Left forelimb (tissue), 1 donor: Measurements from ENCODE around the gene CCDC88C.

Experiments used
- DNase-seq: peaks from one replicate; pipeline ENCODE4 v3.0.0-alpha.2; 2018; ENCODE audit warnings: low spot score

CCDC88C gene

DNA sequence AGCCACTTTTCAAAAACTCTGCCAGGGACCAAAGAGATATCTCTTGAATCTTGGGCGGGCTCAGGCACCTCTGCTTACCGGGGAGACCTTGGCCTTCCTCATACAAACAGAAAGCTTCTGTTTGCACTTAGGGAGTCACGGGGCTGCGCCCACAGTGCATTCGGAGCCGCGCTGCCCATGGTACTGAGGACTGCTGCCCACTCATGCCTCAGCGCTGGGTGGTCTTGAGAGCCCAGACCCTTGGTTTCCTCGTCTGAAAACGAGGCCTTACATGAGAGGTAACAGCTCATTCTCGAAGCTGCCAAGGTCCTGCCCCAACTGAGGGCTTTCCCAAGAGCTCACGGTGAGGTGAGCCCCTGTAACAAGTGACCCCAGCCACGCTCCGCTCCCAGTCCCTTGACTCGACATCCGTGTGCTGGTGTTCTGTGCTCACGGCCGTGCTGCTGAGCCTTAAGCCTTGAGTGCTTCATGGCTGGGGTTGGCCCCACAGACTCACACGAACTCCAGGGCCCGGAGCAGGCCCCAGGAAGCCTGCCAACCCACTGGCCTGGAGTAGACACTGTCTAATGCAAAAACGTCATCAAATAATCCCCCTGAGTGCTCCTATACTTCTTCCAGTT lies 125.7 kb downstream of the CCDC88C start:
- no peak for DNase-seq

DNA sequence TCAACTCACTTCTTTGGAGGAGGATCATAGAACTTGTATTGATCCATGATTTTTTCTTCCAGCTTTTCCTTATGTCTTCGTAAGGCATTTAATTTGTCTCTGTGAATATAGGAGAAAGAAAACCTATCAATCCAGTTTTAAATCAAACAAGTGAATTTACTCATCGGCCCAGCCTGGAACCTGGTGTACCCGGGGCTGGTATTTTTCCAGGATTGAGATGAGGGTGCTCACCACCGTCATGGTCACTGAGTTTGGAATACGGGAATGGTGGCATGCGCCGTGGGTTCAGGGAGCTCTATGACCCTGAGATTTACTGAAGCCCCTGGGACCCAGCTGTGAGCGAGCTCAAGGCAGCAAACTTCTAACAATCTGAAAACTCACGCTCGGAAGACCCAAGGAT lies 126.6 kb downstream of the CCDC88C start:
- no peak for DNase-seq

DNA sequence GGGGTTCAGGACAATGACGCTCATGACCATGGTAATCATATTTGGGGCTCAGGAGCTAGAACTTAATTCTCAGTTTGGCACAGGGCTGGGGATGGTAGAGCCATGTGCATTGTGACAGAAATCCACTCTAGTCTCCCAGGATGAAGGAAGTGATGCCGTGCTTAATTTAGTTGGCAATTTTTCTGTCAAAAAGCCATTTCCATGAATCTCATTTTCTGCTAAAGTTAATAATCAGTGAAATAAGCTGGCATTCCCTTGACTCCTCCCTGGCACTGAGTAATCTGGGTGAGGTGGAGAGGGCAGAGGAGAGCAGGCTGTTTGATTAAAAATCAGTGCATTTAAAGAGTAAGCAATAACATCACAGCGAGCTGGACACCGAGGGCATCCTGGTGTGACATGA lies 128.2 kb downstream of the CCDC88C start:
- no peak for DNase-seq

DNA sequence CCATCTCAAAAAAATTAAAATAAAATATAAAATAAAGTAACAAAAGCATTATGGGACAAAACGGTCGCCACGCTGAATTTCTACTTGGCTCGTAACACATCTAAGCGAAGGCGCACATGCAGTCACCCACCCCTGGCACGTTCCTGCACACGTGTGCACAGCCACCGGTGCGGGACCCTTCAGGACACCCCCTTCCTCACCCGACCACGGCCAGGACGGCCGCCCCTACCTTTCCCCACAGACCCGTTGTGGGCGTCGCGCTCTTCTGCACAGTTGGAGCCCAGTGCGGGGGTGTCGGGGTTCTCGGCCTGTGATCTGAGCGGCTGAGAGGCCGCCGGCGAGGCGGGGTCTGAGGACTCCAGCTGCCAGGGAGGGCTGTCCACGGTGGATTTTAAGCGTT lies 128.7 kb downstream of the CCDC88C start:
- no peak for DNase-seq

DNA sequence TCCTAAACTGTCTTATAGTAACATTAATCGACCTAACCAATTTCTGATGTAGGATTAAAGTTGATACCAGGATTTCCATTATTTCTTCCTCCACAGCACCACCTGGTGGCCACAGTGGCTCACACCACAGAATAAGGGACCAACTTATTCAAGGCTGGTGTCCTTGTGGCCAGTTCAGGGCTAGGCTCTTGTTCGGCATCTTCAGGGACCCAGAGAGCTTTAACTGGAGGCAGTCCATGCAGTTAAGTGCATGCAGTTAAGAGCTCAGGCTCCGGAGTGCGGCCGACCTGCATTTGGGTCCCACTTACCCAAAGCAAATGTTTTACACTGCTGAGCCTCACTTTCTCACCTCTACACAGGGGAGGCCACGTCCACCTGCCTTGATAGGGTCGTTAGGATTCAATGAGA lies 131.1 kb downstream of the CCDC88C start:
- DNase-seq: peak; percentile 78

DNA sequence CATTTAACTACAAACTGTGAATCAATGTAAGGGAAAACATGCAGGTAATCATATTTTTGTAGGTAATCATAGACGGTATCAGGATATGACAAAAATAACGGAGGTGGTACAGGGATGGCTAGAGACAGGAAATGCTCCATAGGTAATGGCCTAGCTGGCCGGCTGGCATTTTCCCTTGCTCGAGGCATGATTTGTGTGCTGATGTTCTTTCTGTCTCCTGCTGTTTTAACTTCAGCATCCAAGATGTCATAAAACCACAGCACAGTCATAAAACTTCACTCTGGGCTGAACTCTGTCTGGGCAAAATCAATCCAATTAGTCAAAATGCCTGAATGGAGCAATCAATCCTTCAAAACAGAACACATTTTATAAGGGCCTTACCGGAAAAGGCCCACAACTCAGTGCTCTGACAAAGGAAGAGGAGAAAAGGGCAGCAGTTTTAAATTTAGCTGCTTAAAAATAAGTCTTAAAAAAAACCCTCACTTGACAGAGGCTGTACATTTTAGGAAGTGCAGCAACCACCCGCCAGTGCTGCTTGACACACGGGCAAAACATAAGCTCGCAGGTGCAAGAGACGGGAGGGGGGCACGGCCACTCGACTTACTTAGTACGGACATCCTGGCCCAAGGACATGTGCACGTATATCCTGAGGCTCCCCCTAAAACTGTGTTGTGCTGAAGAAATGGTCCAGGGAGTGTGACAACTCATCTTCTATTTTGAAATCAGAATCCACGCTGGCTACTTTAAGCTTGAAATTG lies 132.7 kb downstream of the CCDC88C start:
- no peak for DNase-seq

DNA sequence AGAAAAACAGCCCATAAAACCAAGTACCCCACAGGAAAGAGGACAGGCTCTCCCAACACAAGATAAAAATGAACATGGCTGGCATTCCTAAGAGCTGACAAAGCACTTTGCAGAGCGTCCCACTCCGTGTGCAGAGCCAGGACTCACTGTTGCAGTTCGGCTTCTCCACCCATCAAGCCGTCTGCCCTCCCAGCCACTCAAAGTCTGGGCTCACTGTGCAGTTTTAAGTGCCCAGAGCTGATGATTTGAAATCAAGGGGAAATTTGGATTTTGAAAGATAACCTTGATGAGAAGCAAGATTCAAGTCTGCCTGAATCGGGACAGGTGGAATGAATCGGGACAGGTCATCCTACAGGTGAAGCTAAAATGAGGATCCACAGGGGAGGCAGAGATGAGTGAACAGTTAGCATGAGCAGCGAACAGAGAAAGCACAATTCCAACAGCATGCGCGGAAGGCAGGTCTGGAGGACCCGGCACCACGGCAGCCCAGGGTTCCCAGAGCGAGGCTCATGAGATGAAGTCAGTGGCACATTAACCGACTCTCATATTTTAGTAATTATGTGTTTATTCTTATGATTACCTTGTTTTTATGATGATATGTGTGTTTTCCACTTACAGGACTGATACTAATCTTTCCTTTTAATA lies 133.4 kb downstream of the CCDC88C start:
- no peak for DNase-seq

DNA sequence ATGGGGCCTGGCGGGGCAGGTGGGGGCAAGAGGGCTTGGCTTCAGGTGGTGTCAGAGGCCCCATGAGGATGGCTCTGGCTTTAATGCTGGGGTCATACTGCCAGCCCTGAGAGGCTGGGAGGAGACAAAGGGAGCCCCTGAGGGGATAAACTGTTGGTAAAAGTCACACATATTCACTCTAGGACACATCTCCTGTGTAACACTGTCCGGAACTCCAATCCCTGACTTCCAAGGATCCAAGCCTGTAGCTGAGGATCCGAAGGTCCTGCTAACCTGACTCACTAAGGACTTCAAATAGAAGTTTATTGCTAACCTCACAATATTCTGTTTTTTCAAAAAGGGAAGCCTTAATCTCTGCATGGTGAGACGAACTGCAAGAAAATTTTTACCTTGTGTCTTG lies 134.0 kb downstream of the CCDC88C start:
- DNase-seq: no peak

DNA sequence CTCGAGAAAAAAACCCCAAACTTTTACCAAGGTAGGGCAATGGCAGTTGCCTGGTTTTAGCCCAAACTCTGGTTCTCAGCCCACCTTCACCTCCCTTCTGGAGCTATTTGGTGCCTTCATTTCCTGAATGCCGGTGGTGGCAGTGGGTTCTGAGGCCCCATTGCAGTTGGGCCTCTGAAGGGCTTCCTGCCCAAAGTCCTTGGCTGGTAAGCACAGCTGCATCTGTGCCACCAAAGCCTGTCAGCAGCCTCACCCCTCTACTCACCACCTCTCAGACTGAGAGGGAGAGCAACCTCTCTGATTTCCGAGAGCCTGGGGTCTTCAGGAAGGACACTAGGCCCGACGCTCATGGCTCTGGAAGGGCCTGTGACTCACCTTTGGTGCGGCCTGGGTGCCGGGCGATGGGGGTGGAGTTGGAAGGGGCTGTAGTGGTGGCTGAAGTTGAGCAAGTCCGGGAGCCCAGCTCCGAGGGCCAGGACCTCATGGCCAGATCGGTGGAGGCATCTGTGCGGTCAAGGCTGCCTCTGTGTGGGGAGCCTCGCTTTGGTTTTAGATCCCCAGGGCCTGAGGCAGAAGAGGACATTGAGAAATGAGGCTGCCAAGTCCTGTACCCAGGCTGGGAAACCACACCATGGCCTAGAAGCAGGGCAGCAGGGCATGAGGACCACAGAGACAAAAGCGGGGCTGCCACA lies 134.5 kb downstream of the CCDC88C start:
- DNase-seq: no peak

DNA sequence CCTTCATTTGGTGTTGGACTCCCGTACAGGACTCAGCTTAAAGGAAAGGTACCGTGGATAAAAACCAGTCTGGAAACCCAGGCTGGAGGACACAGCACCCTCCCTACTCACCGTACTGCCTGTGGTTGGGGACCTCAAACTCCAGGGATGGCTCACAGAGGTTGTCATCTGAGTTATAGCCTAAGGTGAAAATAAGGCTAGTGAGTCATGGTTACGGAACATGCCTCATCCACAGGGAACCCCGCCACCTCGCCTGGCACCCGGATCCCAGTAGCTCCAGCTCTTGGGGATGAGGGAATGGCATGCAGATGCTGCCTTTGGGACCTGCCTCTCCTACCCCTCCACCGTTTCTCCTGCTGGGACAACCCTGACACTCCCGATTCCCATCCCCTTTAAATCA lies 136.3 kb downstream of the CCDC88C start:
- DNase-seq: no peak

DNA sequence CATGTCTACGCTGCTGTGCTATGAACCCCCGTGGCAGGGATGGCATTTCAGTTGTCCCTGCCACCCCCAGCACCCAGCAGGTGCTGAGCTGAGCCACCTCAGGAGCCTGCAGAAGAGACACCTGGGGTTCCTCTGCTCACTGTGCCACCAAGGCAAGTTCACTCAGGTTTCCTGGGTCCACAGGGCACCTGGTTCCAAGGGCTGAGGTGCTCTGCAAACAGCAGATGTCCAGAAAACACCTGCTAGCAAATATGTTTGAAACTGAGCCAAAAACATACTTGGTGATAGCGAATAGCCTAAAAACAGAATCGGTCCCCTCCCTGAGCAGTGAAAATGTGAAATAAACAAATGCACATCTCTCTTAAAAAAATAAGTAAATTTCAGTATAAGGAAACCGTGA lies 137.5 kb downstream of the CCDC88C start:
- DNase-seq: no peak

DNA sequence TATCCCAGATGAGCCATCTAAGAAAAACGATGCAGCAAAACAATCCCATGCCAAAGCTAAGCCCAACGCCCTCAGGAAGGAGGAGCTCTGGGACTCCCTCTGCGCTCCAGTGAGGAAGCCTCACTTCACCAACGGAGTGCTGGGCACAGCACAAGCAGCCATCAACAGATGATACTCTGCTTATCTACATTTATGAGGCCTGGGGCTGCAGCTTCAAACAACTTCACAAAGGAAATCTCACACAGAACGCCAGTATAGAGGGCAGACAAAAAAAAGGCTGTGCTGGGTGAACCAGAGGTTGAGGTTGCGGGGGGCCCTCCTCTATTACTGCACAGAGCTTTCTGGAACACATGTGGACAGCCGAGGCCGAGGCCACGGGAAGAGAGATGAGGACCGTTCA lies 138.3 kb downstream of the CCDC88C start:
- no peak for DNase-seq

DNA sequence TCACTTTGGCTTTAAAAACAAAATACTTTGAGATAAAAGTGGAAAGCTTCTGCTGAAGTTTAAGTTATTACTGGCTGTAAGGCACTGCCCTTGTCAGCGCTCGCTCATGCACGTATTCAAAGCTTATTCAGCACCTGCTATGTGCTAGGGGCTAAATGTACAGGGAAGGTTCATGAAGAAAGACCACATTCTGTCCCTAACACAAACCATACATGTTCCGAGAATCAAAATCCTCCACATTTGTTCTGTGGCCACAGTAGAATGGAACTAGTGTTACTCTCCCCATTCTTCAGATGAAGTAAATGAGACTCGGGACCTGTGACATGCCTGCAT lies 139.3 kb downstream of the CCDC88C start:
- DNase-seq: no peak

DNA sequence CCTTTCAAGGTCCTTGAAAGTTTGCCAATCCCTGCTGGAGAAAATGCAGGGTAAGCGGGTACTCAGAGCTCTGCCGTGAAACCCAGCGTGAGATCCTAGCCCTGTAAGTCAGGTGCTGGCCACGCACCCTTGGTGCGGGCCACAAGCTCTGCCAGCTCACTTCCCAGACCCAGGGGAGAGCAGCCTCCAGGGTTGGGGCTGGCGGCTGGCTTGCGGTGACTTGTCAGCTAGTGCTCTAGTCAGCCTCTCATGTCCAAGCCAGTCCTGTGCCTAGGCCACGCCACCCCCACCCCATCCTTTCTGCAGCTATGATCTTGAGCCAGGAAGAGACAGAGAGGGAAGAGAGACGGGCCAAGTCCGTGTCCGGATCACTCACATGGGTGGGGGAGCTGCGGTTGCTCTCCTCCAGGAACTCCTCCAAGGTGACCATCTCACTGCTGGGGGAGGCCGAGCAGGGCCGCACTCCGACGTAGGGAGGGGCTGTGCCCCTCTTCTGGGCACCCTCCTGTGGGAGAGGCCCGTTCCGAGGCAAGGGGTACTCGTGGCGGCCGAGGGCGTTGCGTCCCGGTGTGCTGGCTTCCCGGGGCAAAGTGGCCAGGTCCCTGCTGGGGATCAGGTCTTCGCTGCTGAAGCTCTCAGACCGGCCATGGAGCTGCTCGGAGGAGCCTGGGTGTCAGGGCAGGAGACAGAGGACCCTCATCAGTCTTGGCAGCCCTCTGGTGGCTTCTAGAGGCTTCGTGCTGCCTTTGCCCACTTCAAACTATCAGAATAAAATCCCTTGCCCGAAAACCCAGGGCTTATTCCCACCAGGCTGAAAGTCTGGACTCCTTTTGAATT lies 139.9 kb downstream of the CCDC88C start:
- DNase-seq: no peak

DNA sequence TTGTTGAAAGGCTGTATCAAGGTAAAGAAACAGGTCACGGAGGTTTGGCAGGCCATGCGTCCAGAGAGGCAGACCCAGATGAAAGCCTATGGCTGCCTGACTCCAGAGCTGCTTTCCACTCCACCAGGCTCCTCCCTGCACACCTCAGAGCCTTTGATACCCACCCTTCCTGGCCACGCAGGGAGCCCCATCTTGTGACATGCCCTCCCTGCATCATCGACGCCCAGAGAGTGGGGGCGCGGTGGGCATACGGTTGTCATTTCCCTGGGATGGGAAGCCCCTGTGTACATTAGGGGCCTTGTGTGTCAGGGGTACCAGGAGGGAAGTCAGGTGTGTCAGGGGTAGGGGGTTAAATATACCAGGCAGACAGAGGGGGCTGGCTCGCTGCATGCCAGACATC lies 142.8 kb downstream of the CCDC88C start:
- DNase-seq: no peak

DNA sequence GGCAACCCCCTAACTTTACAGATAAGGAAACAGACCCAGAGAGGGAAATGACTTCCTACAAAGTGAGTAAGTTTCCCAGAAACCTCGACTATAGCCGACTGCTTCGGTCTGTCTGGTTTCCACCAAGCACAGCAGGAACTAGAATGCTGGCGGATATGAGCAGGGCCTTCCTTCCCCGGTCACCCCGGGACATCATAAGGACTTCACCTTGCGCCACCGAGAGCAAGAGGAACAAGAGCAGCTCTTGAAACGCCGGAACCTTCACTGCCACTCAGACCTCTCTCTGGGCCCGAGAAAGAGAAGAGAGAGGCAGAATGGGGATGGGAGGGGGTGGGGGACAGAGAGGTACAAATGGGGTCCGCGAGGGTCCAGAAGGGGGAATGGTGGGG lies 143.7 kb downstream of the CCDC88C start:
- DNase-seq: no peak

DNA sequence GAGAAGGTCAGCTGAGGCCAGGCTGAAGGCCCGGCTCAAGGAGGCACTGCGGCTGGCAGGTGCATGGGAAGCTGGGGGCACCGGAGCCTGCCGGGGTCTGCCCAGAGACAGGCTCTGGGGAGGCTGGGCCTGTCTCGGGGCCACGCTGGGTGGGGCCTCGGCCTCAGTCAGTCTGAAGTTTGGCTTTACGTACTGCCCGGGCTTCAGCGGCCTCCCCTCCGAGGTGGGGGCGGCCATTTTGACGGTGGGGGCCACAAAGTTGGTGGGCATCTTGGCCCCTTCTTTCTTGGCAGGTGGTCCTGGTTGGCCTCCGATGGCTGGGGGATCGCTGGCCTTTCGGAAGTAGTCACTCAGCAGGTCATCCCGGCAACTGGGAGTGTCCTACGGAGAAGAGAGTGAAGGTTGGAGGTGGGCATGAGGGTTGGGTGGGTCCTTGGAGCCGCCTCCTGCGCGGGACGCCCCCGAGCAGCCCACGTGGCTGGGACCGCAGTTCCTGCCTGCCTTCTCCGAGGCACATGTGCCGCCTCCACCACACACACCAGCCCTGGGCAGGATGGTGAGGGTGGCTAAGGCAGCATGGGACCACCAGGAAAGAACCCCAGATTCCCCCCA lies 144.2 kb downstream of the CCDC88C start:
- DNase-seq: no peak

DNA sequence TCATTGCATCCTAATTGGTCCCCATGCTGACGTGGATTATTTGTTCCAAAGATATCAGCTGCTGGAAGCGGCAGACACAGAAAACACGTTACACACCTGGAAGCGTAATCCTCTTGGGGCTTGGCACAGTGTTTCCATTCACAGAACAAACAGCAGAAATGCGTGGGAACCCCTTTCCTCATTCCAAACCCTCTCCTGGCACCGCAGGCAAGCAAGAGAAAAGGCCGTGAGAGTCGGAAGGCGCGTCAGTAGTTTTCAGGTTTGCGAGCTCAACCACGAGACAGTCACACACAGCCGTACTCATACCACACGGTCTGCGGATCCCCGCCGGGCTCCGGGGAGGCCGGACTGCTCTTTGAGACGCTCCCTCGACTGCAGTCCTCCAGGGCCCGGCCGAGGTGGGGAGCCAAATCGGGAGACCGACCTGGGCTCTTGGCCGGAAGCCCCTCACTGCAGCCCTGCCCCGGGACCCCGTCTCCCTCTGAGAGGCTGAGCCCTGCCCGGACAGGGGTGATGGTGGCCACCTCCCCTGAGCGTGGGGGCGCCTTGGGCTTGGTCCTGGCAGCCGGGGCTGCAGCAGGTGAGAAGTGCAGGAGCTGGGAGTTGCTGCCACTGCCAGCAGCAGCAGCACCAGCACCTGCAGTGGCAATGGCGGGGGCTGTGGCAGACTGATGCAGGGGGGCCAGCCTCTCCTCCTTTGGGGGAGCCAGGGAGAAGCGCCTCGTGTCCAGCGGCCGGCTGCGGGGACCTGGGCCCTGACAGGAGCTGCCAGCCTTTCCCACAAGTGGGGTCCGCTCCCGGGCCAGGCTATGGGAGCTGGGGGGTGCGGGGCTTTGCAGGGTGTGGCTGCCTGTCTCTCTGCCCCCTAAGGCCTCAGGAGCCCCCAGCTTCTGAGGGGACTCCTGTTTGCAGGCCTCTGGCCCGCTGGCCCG lies 145.0 kb downstream of the CCDC88C start:
- DNase-seq: no peak

DNA sequence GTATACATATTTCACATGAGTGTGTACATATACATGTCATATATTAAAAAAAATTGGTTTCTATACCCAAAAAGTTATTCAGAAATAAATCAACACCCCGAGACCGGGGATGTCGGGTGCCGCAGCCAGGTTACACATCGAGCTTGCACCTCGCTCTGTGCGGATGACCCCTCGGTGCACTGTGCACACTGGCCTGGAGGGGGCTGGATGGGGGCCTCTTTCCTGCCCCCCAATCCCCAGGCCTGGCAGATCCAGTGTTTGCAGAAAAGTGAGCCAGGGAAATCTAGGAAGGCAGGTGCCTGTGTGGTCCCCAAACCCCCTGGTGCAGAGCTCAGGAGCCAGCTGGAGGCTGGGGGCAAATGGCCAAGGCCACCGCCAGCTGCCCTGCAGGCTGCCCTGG lies 146.0 kb downstream of the CCDC88C start:
- DNase-seq: no peak

DNA sequence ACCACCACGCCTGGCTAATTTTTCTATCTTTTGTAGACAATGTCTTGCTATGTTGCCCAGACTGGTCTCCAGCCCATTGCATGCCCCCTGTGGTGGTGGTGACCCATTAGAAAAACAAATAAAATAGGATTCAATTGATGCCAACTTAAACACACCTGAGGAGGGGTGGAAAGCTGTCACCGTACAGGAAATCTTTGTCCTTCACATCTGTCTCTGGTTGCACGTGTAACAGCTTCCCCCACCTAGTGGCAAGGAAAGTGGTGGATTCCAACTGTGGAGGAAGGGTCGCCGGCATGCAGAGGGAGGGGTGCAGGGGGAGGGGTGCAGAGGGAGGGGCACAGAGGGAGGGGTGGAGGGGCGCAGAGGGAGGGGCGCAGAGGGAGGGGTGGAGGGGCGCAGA lies 147.0 kb downstream of the CCDC88C start:
- no peak for DNase-seq

DNA sequence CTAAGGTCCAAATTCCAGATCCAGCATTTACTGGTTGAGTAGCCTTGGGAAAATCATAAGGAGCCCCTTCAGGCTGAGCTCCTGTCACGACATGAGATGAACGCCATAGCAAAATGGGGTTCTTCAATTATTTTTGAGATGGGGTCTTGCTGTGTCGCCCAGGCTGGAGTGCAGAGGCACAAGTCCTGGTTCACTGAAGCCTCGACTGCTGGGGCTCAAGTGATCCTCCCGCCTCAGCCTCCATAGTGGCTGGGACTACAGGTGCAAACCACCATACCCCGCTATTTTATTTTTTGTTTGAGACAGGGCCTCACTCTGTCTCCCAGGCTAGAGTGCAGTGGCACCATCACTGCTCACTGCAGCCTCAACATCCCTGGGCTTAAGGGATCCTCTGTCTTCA lies 147.4 kb downstream of the CCDC88C start:
- DNase-seq: no peak
